GM19438 (cell line): ENCODE measurements around the gene VTI1A.
"Not testable (repeated sequence)": the region's sequence is repeated elsewhere in the genome, so short reads cannot be mapped to it uniquely, and the experiment has no call there.

Source experiments
- ATAC-seq: cut with Tn5 transposase; IDR thresholded peaks from one replicate; pipeline ENCODE4 v1.9.1; 2021; ENCODE audit warnings: low read depth; ENCODE audit not compliant: unreplicated experiment

The VTI1A gene

DNA sequence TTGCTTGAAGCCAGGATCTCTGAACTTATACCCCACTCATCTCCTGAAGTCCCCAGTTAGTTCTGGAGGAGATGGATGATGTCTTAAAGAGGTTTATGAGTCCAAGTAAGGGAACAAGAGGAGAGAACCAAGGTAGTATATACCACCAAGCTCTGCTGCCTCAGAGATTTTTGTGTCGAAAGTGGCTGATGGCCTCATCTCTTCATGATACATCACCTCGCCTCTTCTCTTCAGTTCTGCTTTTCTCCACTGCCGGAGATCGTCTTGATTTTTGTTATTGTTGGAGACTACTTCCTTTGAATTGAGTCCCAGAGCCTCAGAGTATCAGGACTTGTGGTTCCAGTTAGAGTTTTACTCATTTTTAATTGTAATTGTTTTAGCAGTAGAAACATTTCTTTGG, 1.9 kb downstream of the VTI1A start:
- ATAC-seq: no peak

GRCh38 chr10:112454910-112455779, 8.1 kb downstream of the VTI1A start:
- no peak for ATAC-seq

DNA sequence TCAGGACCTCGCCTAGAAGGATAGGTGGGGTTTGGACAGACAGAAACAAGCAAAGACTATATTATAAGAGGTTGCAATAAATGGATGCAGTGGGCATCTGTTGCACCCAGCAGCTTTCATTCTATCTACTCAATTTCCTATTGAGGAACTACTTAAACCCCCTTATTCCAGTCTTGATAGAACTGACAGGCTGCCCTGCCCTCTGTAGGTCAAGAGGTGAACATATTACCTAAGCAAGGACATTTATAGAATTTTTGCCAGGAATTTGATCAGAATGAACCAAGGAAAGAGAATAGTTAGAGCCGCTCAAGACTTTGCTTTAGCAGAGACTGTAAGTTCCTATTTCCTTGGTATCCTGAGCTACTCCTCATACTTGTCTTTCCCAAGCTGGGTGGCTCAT, 9.5 kb downstream of the VTI1A start:
- no peak for ATAC-seq

- no peak for ATAC-seq
Measured at GRCh38 chr10:112460366-112460765, 13.4 kb downstream of the VTI1A start.

GRCh38 chr10:112461029-112461887, 14.2 kb downstream of the VTI1A start:
- no peak for ATAC-seq

DNA sequence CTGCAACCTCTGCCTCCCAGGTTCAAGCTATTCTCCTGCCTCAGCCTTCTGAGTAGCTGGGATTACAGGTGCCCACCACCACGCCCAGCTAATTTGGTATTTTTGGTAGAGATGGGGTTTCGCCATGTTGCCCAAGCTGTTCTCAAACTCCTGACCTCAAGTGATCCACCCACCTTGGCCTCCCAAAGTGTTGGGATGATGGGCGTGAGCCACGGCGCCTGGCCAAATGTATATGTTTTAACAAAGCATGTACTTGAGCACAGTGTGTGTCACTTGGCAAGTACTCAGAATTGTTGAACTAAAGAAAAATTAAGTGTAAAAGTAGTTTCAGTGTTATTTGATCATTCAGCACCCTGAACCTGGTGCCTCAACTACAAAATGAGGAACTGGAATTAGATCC, 17.1 kb downstream of the VTI1A start:
- ATAC-seq: not testable (repeated sequence)

GRCh38 chr10:112465299-112465883, 18.4 kb downstream of the VTI1A start:
- ATAC-seq: no peak

GRCh38 chr10:112466802-112467201, 19.8 kb downstream of the VTI1A start:
- ATAC-seq: no peak

DNA sequence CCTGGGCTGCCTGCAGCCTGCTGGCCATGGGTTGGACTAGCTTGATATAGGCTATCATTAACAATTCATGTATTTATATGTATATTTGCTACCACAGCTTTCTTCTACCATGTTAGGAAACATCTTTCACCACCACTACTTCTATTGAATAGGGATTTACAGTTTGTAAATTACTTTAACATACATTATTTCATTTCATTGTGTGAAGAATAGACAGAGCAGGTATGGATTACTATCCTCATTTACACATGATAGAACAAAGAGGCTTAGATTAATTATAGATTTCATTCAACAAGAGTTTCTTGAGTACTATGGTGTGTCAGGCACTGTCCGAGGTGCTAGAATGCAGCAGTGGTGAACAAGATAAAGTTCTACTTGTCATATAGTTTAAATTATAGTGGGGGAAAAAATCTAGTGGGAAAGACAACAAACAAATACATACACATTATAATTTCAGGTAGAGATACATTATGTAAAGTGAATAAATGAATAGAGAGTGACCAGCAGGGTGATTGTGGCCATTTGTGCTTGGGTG, 20.6 kb downstream of the VTI1A start:
- ATAC-seq: no peak

- ATAC-seq: peak; percentile 63
Measured at GRCh38 chr10:112471878-112472487, 25.0 kb downstream of the VTI1A start.

DNA sequence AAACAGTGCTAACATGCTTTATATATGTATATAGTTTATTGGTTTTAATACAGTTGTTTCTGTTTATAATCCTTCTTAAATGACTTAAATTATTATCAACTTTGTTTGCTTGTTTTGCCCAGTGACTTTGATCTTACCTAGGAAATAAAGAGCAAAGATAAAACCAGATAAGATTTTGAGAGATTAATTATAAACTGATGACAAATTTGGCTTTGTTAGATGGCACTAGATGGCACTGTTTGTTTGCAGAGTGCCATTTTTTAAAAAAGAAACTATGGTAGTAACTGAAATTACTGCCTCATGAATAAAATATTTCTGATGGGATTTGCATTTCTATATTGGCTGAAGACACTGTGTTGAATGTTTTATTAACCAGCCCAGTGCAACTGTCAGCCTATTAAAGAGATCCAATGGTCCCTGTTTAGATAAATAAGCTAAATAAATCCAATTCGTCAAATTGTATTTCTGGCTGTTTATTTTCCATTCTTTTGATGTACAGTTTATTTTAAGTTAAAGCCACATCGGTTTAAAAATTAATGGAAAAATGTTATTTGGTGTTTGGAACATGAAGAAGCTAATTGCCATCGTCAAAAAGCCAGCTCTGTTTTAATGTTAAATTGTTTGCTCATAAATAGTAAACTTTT, 28.7 kb downstream of the VTI1A start:
- ATAC-seq: no peak

GRCh38 chr10:112481602-112482001, 34.6 kb downstream of the VTI1A start:
- no peak for ATAC-seq

- ATAC-seq: no peak
Measured at GRCh38 chr10:112484399-112484798, 37.4 kb downstream of the VTI1A start.

DNA sequence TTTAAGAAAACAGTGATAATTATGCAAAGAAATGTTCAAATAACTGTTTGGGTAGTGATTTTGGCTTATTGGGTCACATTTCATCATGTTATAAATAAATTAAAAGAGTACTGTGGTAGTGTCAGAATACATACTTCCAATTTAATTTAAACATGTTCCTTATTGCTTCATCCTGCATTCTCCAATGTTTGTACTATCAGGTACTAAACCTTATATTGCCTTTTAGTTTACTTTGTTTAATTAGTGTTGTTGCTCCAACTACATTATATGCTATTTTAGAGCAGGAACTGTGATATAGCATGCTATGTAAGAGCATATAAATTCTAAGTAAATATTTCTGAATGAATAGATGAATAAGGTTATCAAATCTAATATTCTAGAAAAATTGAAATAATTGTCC, 40.9 kb downstream of the VTI1A start:
- no peak for ATAC-seq

GRCh38 chr10:112490545-112490944, 43.5 kb downstream of the VTI1A start:
- no peak for ATAC-seq

DNA sequence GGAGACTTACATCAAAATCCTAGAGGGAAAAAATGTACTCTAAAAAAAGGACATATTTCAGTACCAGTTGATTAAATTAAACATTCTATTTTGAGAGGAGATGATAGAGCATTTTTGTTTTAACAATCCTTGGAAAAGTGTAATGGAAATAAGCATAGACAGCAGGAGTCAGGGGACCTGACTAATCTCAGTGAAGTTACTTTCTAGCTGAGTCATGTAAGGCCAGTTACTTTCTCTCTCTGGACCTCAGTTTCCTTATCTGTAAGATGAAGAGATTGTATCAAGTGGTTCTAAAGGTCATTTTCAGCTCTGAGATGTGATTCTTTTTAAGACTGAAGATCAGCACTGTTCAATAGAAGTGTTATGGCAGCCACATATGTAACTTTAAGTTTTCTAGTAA, 44.1 kb downstream of the VTI1A start:
- ATAC-seq: no peak

- ATAC-seq: no peak
Measured at GRCh38 chr10:112492736-112493135, 45.7 kb downstream of the VTI1A start.

- peak; percentile 72 for ATAC-seq
Measured at GRCh38 chr10:112497347-112497950, 50.4 kb downstream of the VTI1A start.

- ATAC-seq: no peak
Measured at GRCh38 chr10:112498806-112499205, 51.8 kb downstream of the VTI1A start.

- not testable (repeated sequence) for ATAC-seq
Measured at GRCh38 chr10:112499985-112500384, 53.0 kb downstream of the VTI1A start.
